K562 (cell line): ENCODE data around the gene DMXL1. TPM values are rescaled to one million over a fixed set of nuclear protein-coding genes. Genes with fewer than 3 reads are reported as not detected.

Experiments used
- ATAC-seq: fragments of 200-7000 bp; cut with Tn5 transposase; 3 replicates; pipeline ENCODE4 v1.9.1; 2020; ENCODE audit warnings: moderate library complexity
- BruUV-seq: library from RNA; stranded (reverse); fragments of 400-500 nt; replicated peaks from 2 replicates; lab custom pipeline; 2021; lab: Mats Ljungman, UMichigan
- CTCF ChIA-PET: fragments of 300-600 bp; formaldehyde crosslinking; extraction: SDS; loops from one replicate; lab custom pipeline; 2021; ENCODE audit warnings: low intra/inter-chr PET ratio; lab: Yijun Ruan, JAX
- POLR2A ChIA-PET: fragments of 300-600, 350-650 bp; sonication (Branson Sonifier 250); formaldehyde crosslinking; extraction: SDS; loops from one replicate; lab custom pipeline; 2021; ENCODE audit warnings: antibody characterized with exemption, inconsistent platforms; lab: Yijun Ruan, JAX
- DNase-seq, 4 experiments: peaks; one replicate each; pipeline versions ENCODE4 v3.0.0 to v3.0.0-alpha.2; 2011 to 2018; ENCODE audit warnings: low spot score in 3 of 4, mixed read lengths in 3 of 4; ENCODE audit errors: extremely low read depth in 1 of 4
- FAIRE-seq: peaks from 2 replicates; lab custom pipeline; 2011; peaks lifted over from hg19 to GRCh38; lab: Jason Lieb, UNC
- H2AFZ ChIP-seq: 2 replicates; pipeline ENCODE4 v1.6.0; 2011; ENCODE audit warnings: low read depth, low read length, control low read depth, inconsistent platforms
- H3K27ac ChIP-seq: fragments of 200-600 bp; 3 replicates; pipeline ENCODE4 v1.8.0; 2011; ENCODE audit warnings: low read depth, mild to moderate bottlenecking, control low read depth, inconsistent platforms, low read length, moderate library complexity, mixed read lengths; ENCODE audit errors: extremely low read depth
- H3K27me3 ChIP-seq, 2 experiments: fragments of 300-600 bp in 1 of 2; 2 replicates in 1 of 2; 3 replicates in 1 of 2; pipeline versions ENCODE4 v1.6.0 to v1.8.0; 2011; ENCODE audit warnings: inconsistent platforms in 2 of 2, low read length in 2 of 2, mild to moderate bottlenecking in 1 of 2, mixed read lengths in 1 of 2, moderate library complexity in 1 of 2; ENCODE audit not compliant: control insufficient read depth in 2 of 2, insufficient read depth in 2 of 2
- H3K36me3 ChIP-seq: fragments of 300-600 bp; 3 replicates; pipeline ENCODE4 v1.8.0; 2011; ENCODE audit warnings: mild to moderate bottlenecking, low read length, inconsistent platforms; ENCODE audit not compliant: control insufficient read depth, insufficient read depth
- H3K4me1 ChIP-seq, 2 experiments: fragments of 200-600 bp in 1 of 2; replicated peaks in 1 of 2; 2 replicates in 1 of 2; 3 replicates in 1 of 2; pipeline versions ENCODE4 v1.5.1 to v1.8.0; 2011; ENCODE audit warnings: inconsistent platforms in 2 of 2, low read length in 2 of 2, mild to moderate bottlenecking in 1 of 2, mixed read lengths in 1 of 2, moderate library complexity in 1 of 2; ENCODE audit not compliant: control insufficient read depth in 2 of 2, insufficient read depth in 2 of 2
- H3K4me2 ChIP-seq: 2 replicates; pipeline ENCODE4 v1.6.1; 2011; ENCODE audit warnings: low read length, control low read depth, inconsistent platforms, mixed read lengths; ENCODE audit not compliant: insufficient read depth
- H3K4me3 ChIP-seq: fragments of 200-600 bp; sonication (generic), shearing (Covaris generic); 2 replicates; pipeline ENCODE4 v1.5.1; 2016; ENCODE audit warnings: control low read depth, inconsistent platforms
- H3K79me2 ChIP-seq: fragments of 200-600 bp; 3 replicates; pipeline ENCODE4 v1.8.0; 2011; ENCODE audit warnings: low read length, inconsistent platforms; ENCODE audit not compliant: control insufficient read depth, insufficient read depth
- H3K9ac ChIP-seq, 2 experiments: 2 replicates each; pipeline versions ENCODE4 v1.6.0 to v1.6.1; 2011; ENCODE audit warnings: low read depth in 2 of 2, low read length in 2 of 2, control low read depth in 1 of 2, inconsistent platforms in 1 of 2, mild to moderate bottlenecking in 1 of 2, mixed read lengths in 1 of 2; ENCODE audit not compliant: insufficient read depth in 1 of 2
- H3K9me1 ChIP-seq: one replicate; pipeline ENCODE4 v1.6.0; 2011; ENCODE audit warnings: inconsistent platforms, mild to moderate bottlenecking, low read length, moderate library complexity; ENCODE audit not compliant: control insufficient read depth, insufficient read depth
- H3K9me3 ChIP-seq: replicated peaks from 2 replicates; pipeline ENCODE4 v1.5.1; 2011; ENCODE audit warnings: low read depth, low read length, inconsistent platforms; ENCODE audit not compliant: control insufficient read depth, insufficient read depth
- H4K20me1 ChIP-seq: replicated peaks from 2 replicates; pipeline ENCODE4 v1.6.1; 2011; ENCODE audit warnings: low read length, inconsistent platforms, mixed read lengths; ENCODE audit not compliant: control insufficient read depth, insufficient read depth
- CBX3 ChIP-seq, 2 experiments: IDR thresholded peaks; 1 replicate in 1 of 2; 2 replicates in 1 of 2; pipeline ENCODE4 v1.6.1; 2012; ENCODE audit warnings: inconsistent platforms in 2 of 2, low read length in 2 of 2, borderline replicate concordance in 1 of 2, control low read depth in 1 of 2
- CBX5 ChIP-seq: IDR thresholded peaks from 2 replicates; pipeline ENCODE4 v1.6.1; 2014; ENCODE audit warnings: low read depth, borderline replicate concordance
- GTF2B ChIP-seq: IDR thresholded peaks from 2 replicates; pipeline ENCODE4 v1.6.1; 2011; ENCODE audit not compliant: insufficient read length; ENCODE audit errors: extremely low read depth
- ILF3 ChIP-seq: fragments of 450-650 bp; IDR thresholded peaks from 2 replicates; pipeline ENCODE4 v1.6.1; 2018; ENCODE audit warnings: antibody characterized with exemption, mild to moderate bottlenecking, moderate library complexity, borderline replicate concordance
- NRF1 ChIP-seq, 2 experiments: fragments of 450-650 bp; IDR thresholded peaks in 1 of 2; conservative IDR thresholded peaks in 1 of 2; 2 replicates each; pipeline ENCODE4 v1.6.1; 2014; ENCODE audit warnings: mild to moderate bottlenecking in 2 of 2
- SETDB1 ChIP-seq: IDR thresholded peaks from one replicate; pipeline ENCODE4 v1.6.1; 2012; ENCODE audit warnings: low read length, control low read depth, inconsistent platforms
- SLC30A9 ChIP-seq: fragments of 250-450 bp; sonication (Bioruptor Pico); IDR thresholded peaks from 2 replicates; pipeline ENCODE4 v1.8.0; 2022; ENCODE audit warnings: mild to moderate bottlenecking, moderate library complexity
- THRB ChIP-seq: fragments of 450-650 bp; formaldehyde crosslinking; conservative IDR thresholded peaks from 2 replicates; pipeline ENCODE4 v1.4.0; 2022; ENCODE audit warnings: mild to moderate bottlenecking, missing genetic modification characterization
- TRIM24 ChIP-seq, 2 experiments: fragments of 450-650 bp; IDR thresholded peaks; 2 replicates each; pipeline ENCODE4 v1.6.1; 2016
- ZEB2 ChIP-seq: fragments of 450-650 bp; IDR thresholded peaks from 2 replicates; pipeline ENCODE4 v1.6.1; 2016
- ZFP1 ChIP-seq: fragments of 450-650 bp; formaldehyde crosslinking; IDR thresholded peaks from 2 replicates; pipeline ENCODE4 v1.4.0; 2020; ENCODE audit warnings: mild to moderate bottlenecking, mixed read lengths
- ZNF316 ChIP-seq: fragments of 450-650 bp; IDR thresholded peaks from 2 replicates; pipeline ENCODE4 v1.6.1; 2016
- ZSCAN32 ChIP-seq: fragments of 450-650 bp; formaldehyde crosslinking; IDR thresholded peaks from 2 replicates; pipeline ENCODE4 v1.4.0; 2020; ENCODE audit warnings: mild to moderate bottlenecking, moderate library complexity
- WGBS: fragments of 100-300 bp; shearing (Covaris generic); methylation state at CpG from one replicate; pipeline ENCODE4 v1.1.6; 2016; ENCODE audit warnings: low coverage, mixed read lengths; ENCODE audit not compliant: insufficient coverage; ENCODE audit errors: missing lambda C conversion rate; 5-methylcytosine and 5-hydroxymethylcytosine counted together
- in situ Hi-C: fragments of 300-500 bp; cut with MboI; formaldehyde crosslinking; loops from 4 replicates; pipeline ENCODE4 v1.15.0; 2018; ENCODE audit warnings: inconsistent platforms, mixed read lengths
- intact Hi-C: fragments of 100-400 bp; cut with micrococcal nuclease; formaldehyde crosslinking; loops from 2 replicates; pipeline ENCODE4 v1.14.2; 2022
- polyA plus RNA-seq, 8 experiments: library from polyadenylated mRNA; depleted of rRNA in 4 of 8; stranded (reverse) in 5 of 8; unstranded in 3 of 8; fragments of >200 nt; fragmentation: Nextera tagmentation in 2 of 8; fragmentation: Illumina TruSeq in 1 of 8; extraction: Ambion mirVana in 2 of 8; extraction: Trizol in 1 of 8; gene quantifications; 2 replicates each; pipeline versions ENCODE4 v1.2.1 to v1.2.3, GENCODE V29; 2011 to 2014; ENCODE audit warnings: inconsistent platforms in 1 of 8, missing spikeins in 1 of 8
- total RNA-seq, 7 experiments: library from RNA; depleted of rRNA in 6 of 7; stranded (reverse); fragments of >200 nt in 6 of 7; fragmentation: Illumina TruSeq in 2 of 7; extraction: Trizol in 2 of 7; gene quantifications; 2 replicates each; pipeline versions ENCODE4 v1.2.1 to v1.2.3, GENCODE V29; 2011 to 2021; ENCODE audit warnings: low replicate concordance in 1 of 7
- TF ChIP-seq, protein P1 (sequence below): sonication (generic); formaldehyde crosslinking; IDR thresholded peaks from 2 replicates; pipeline ENCODE4 v1.9.0; 2022; ENCODE audit warnings: mild to moderate bottlenecking, missing genetic modification reagents
- TF ChIP-seq, protein P2 (sequence below): fragments of 450-650 bp; IDR thresholded peaks from 2 replicates; pipeline ENCODE4 v1.6.1; 2016; ENCODE audit warnings: mild to moderate bottlenecking
- TF ChIP-seq, protein P3 (sequence below): fragments of 250-450 bp; sonication (Bioruptor Pico); IDR thresholded peaks from 2 replicates; pipeline ENCODE4 v1.8.0; 2021; ENCODE audit warnings: moderate library complexity, mild to moderate bottlenecking, inconsistent platforms
- TF ChIP-seq, protein P4 (sequence below): fragments of 450-650 bp; IDR thresholded peaks from 2 replicates; pipeline ENCODE4 v1.6.1; 2018; ENCODE audit warnings: mild to moderate bottlenecking, low read depth; ENCODE audit not compliant: partially characterized antibody

DMXL1 gene
- total and polyA plus RNA-seq, 9 of the 15 experiments (the other 6 are each of a cell fraction or from before 2014, with no cell fraction given), result 8.3 to 40.3 (median 30.6) TPM

DNA sequence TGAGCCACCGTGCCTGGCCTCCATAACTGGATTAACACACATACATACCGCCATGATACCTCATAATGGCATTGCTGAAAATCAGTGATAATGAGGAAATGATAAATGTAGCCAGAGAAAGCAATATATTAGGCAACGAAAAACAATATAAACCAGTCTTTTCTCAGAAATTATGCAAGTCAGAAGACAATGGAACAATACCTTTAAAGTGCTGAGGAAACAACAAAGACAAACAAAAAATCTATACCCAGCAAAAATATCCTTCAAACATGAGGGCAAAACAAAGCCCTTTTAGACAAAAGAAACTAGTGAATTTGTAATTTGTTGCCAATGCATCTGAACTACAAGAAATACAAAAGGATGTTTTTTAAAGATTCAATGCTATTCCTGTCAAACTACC lies 186.7 kb downstream of the DMXL1 start:
- intact Hi-C loops (no loop called here), in situ Hi-C loops (no loop called here)
- POLR2A ChIA-PET, result interaction anchor here (1.1 kb wide), 1 partner anchor 11 kb away, joined by 4 read pairs; no protein-coding TSS in a partner anchor
- ATAC-seq (no peak), FAIRE-seq (no peak), DNase-seq (no peak)
- no peak overlapping the region for H3K27ac ChIP-seq
- no peak overlapping the region for H3K9ac ChIP-seq
- H3K36me3 ChIP-seq, result no peaks in the 10 kb centered on the region
- 68% methylated on average over 3 of the region's 3 CpGs for WGBS
- no peak overlapping the region for H3K4me2 ChIP-seq
- no peaks in the 10 kb centered on the region for H3K27me3 ChIP-seq
- CTCF ChIA-PET, result no interaction called here
- no peaks in the 10 kb centered on the region for H3K9me1 ChIP-seq
- no peak overlapping the region for H2AFZ ChIP-seq
- no peaks in the 10 kb centered on the region for H3K4me1 ChIP-seq
- no TSS peak for BruUV-seq
- no peaks in the 10 kb centered on the region for H3K79me2 ChIP-seq
- no peak overlapping the region for H3K4me3 ChIP-seq
- H3K9me3 ChIP-seq, result peaks cover 2% of the 10 kb centered on the region
- no peaks in the 10 kb centered on the region for H4K20me1 ChIP-seq
- TF ChIP-seq NRF1 (conservative IDR thresholded peaks at IDR 0.05 in 1 of 2, IDR thresholded peaks at IDR 0.05 in 1 of 2) (no peak), THRB (CRISPR knock-in tag) (no peak), ZEB2 (0 out of 2 replicates have a peak, but pooled peaks have one; percentile 24), ZSCAN32 (no peak), ZNF316 (peak; percentile 40; the same call in 1 of the 2 replicates), ILF3 (no peak), TRIM24 (IDR thresholded peaks at IDR 0.05) (peak; percentile 70 to 83), CBX5 (peak; percentile 63; the same call in 1 of the 2 replicates), ZFP1 (CRISPR knock-in tag) (peak; percentile 83), SETDB1 (no peak), SLC30A9 (CRISPR knock-in tag) (no peak), CBX3 (IDR thresholded peaks at IDR 0.05; ENCODE audit: borderline replicate concordance in 1 of 2, low read length in 2 of 2) (peak in 1 of 2 experiments; percentile 98; a peak in 2 of 3 replicates), GTF2B (no peak)
- TF ChIP-seq, protein P1, sequence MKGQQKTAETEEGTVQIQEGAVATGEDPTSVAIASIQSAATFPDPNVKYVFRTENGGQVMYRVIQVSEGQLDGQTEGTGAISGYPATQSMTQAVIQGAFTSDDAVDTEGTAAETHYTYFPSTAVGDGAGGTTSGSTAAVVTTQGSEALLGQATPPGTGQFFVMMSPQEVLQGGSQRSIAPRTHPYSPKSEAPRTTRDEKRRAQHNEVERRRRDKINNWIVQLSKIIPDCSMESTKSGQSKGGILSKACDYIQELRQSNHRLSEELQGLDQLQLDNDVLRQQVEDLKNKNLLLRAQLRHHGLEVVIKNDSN (CRISPR knock-in tag), result no peak
- TF ChIP-seq, protein P2, sequence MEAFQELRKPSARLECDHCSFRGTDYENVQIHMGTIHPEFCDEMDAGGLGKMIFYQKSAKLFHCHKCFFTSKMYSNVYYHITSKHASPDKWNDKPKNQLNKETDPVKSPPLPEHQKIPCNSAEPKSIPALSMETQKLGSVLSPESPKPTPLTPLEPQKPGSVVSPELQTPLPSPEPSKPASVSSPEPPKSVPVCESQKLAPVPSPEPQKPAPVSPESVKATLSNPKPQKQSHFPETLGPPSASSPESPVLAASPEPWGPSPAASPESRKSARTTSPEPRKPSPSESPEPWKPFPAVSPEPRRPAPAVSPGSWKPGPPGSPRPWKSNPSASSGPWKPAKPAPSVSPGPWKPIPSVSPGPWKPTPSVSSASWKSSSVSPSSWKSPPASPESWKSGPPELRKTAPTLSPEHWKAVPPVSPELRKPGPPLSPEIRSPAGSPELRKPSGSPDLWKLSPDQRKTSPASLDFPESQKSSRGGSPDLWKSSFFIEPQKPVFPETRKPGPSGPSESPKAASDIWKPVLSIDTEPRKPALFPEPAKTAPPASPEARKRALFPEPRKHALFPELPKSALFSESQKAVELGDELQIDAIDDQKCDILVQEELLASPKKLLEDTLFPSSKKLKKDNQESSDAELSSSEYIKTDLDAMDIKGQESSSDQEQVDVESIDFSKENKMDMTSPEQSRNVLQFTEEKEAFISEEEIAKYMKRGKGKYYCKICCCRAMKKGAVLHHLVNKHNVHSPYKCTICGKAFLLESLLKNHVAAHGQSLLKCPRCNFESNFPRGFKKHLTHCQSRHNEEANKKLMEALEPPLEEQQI, result 0 out of 2 replicates have a peak, but pooled peaks have one; percentile 15
- TF ChIP-seq, protein P3, sequence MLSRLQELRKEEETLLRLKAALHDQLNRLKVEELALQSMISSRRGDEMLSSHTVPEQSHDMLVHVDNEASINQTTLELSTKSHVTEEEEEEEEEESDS (CRISPR knock-in tag), result no peak
- TF ChIP-seq, protein P4, sequence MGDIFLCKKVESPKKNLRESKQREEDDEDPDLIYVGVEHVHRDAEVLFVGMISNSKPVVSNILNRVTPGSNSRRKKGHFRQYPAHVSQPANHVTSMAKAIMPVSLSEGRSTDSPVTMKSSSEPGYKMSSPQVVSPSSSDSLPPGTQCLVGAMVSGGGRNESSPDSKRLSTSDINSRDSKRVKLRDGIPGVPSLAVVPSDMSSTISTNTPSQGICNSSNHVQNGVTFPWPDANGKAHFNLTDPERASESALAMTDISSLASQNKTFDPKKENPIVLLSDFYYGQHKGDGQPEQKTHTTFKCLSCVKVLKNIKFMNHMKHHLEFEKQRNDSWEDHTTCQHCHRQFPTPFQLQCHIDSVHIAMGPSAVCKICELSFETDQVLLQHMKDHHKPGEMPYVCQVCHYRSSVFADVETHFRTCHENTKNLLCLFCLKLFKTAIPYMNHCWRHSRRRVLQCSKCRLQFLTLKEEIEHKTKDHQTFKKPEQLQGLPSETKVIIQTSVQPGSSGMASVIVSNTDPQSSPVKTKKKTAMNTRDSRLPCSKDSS, result peak; percentile 91
